GM19099 (cell line): ENCODE results near the gene ZNF630.

Source experiments
- POLR2A ChIP-seq: IDR thresholded peaks from 3 replicates; pipeline ENCODE4 v1.6.1; 2011; ENCODE audit warnings: low read depth; ENCODE audit not compliant: insufficient read length; ENCODE audit errors: extremely low read depth

The ZNF630 gene

DNA sequence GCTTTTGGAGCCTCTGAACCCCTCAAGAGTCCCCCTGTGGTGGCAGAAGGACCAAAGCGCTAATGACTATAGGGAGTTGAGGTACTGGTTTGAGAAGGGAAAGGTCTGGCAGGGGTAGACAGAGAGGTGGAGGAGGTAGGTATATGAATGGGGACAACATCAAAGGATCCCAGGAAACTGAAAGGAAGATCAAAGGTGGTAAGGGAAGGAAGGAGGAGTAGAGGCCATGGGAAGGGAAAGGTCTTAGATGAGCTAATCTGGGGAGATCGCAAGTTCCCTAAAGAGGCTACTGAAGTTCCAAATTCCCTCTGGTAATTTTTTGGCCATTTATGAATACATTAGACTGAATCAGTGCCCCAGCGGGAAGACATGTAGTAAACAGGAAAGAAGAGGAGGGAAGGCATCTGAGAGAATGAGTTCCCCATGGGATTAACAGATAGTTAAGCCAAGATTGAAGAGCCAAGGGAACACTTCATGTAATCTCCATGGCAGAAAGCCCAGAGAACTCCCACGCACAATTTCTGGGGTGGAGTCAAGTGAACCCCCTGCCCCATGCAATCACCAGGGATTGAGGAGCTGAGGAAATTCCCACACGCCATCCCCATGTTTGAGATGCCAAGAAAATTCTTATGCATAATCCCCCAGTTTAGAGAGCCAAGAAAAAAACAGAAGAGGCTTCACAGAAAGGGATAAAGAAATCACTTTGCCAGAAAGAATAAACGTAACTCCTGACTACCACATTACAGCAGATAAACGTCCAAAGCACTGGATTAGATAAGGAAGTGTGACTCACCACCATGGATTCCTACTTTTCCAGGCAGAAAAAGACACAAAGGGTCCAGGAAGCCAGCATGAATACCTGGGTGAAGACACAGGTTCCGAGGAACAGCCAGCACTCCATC lies 25.8 kb downstream of the ZNF630 start:
- no peak for TF ChIP-seq POLR2A

DNA sequence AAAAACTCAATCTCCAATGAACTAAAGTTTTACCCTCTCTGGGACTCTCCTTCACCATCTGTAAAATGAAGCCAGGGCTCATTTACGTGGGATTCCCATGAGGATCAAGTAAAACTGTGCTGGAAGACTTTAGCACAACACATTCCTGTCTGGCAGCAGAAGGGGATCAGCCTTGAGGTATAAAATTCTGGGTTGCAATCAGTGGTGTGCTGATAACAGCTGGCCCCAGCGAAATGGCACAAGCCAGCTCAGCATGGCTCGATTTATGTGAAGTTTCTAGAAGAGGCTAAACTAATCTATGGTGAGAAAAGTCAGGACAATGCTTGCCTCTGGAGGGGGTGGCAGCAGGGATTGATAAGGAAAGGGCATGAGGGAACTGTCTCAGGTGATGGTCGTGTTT lies 28.4 kb downstream of the ZNF630 start:
- no peak for TF ChIP-seq POLR2A

DNA sequence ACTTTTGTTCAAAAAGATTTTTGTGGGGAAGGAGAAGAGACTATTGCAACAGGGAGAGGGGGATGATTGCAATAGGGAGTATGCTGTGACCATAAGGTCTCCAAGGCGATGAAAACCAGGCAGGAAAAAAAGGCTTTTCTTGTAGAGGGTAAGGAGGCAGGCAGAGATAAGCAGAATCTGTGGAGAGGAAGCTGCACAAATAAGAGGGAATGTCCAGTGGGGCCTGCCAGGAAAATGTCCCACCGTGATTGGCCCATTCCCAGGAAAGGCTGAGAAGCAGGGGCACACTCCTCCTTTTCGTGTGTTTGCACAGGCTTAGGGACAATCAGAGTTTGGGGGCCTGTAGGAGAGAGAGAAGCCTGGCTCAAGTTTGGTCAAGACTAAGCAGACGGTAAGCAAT lies 35.5 kb downstream of the ZNF630 start:
- TF ChIP-seq POLR2A, result no peak

DNA sequence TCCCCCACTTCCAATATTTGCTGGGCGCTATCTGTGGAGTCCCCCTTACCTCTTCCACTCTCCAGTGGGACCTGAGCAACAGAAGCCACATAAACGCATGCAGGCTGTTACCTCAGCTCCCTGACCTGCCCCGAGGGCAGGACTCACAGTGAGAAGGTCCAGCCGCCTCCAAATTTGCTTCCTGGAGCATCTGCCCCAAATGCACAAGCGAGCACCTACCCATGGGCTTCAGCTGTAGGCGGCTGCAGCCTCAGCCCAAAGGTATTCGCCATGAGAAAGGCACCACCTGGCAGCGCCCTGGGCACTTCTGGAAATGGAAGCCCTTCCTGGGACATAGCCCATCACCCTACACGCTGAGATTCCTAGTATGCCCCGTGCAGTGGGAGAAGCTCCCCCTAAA lies 41.2 kb downstream of the ZNF630 start:
- no peak for TF ChIP-seq POLR2A

DNA sequence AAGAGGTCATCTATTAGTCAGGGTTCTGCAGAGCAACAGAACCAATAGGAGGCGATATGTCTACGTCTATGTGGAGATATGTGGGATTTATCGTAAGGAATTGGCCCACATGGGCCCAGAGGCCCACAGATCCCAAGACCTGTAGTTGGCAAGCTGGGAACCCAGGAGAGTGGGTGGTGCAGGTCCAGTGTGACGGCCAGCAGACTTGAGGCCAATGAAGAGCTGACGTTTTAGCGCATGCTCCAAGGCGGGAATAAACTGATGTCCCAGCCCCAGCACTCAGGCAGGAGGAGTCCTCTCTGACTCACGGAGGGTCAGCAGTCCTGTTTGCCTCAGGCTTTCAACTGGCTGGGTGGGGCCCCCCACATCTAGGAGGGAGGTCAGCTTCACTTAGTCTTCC lies 43.3 kb downstream of the ZNF630 start:
- no peak for TF ChIP-seq POLR2A

DNA sequence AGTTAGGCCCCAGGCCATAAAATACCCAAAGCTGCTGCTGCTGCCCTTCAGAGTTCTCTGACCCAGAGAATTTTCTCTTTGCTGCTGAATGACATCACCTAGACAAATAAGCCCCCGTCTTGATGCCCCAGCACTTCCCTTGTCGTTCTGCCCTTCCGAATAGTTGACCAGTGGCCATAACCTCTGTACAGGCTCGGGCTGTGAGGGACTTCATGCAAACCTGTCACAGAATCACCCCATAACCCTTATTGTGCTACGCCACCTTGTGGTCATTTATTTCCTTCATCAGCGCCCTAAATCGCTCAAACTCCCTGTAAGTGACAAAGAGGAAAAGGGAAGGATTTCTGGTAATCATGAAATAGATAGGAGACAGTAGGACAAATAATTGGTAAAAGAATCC lies 45.9 kb downstream of the ZNF630 start:
- TF ChIP-seq POLR2A, result no peak

DNA sequence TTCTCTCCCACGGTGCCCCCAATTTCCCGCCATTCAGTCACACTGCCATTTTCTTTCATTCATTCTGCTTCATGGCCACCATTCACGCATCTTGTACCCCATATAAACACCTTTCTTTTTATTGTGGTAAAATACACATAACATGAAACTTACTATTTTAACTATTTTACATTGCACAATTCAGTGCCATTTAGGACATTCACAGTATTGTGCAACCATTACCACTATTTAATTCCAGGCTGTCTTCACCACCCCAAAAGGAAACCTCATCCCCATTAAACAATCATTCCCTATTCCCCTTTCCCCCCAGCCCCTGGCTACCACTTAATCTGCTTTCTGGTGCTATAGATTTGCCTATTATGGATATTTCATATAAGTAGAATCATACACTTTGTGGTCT lies 48.7 kb downstream of the ZNF630 start:
- TF ChIP-seq POLR2A, result no peak

DNA sequence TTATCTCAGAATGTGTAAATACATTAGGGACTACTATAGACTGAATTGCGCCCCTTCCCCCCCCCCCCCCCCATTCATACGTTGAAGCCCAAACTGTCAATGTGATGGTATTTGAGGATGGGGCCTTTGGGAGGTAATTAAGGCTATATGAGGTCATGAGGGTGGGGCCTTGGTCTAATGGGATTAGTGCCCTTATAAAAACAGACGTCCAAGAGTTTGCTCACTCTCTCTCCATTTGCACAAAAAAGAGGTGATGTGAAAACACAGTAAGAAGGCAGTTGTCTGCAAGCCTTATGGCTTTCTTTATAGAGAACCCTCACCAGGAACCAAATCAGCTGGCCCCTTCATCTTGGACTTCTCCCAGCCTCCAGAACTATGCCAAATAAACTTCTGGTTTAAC lies 49.3 kb downstream of the ZNF630 start:
- TF ChIP-seq POLR2A, result no peak

DNA sequence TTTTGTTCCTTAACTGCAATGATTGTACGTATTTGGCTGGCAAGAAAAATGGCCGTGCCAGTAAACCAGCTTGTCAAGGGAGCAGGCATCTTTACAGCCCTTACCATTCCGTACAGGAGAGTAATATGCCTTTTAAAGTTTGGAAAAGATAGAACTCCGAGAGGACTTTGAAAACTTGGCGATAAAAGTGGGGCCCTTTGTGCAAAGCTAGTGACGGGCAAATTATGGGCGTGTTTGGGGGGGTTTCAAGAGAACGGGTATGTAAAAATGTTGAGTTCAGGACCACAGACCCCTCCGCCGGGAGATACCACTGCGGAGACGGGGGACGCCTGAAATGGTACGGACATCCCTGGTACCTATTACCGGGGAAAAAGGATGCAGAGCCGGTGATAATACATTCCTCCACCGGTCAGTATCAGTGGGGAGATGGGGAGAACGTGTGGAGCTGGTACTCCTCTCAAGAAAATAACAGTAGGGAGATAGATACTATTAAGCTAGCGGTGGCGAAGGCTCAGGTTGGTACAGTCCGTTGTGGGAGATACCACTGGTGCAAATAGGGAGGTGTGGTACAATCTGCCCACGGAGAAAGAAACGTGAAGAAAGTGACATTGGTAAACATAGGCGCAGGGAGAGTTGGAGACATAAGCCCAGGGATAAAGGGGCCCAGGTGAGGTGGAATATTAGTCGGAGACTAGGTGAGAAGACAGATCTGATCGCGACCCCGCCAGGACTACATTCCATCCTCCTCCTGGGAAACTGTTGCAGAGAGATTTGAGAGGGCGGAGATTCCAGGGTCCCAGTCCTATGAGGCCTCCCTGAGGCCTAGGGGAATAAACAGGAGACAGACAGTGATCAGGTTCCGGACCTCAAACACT lies 50.2 kb downstream of the ZNF630 start:
- no peak for TF ChIP-seq POLR2A
